Activated CD4-positive, alpha-beta memory T cell treated with anti-CD3 and anti-CD28 coated beads for 36 hours (primary cell): ENCODE measurements around the gene PLEKHM3. TPM values are rescaled to one million over a fixed set of nuclear protein-coding genes. Genes with fewer than 3 reads are reported as not detected.

Experiments used
- CTCF ChIA-PET: fragments of 350-600 bp; sonication (Branson Sonifier 250); formaldehyde crosslinking; loops from one replicate; lab custom pipeline; 2021; ENCODE audit warnings: antibody characterized with exemption, inconsistent platforms; lab: Charles Lee
- POLR2A ChIA-PET: fragments of 350-600 bp; sonication (Branson Sonifier 250); formaldehyde crosslinking; loops from one replicate; lab custom pipeline; 2021; ENCODE audit warnings: antibody characterized with exemption; lab: Charles Lee
- DNase-seq: peaks from one replicate; pipeline ENCODE4 v3.0.0-alpha.2; 2020
- H3K27ac Mint-ChIP-seq: one replicate; pipeline ENCODE4 v1.8.0; 2021; ENCODE audit warnings: mixed read lengths
- H3K27me3 Mint-ChIP-seq: one replicate; pipeline ENCODE4 v1.8.0; 2021; ENCODE audit warnings: mixed read lengths
- H3K36me3 Mint-ChIP-seq: one replicate; pipeline ENCODE4 v1.8.0; 2021; ENCODE audit warnings: mixed read lengths
- H3K4me1 Mint-ChIP-seq: one replicate; pipeline ENCODE4 v1.8.0; 2021; ENCODE audit warnings: low read depth, mixed read lengths
- H3K4me3 Mint-ChIP-seq: one replicate; pipeline ENCODE4 v1.8.0; 2021; ENCODE audit warnings: mild to moderate bottlenecking, mixed read lengths
- H3K9me3 Mint-ChIP-seq: one replicate; pipeline ENCODE4 v1.8.0; 2021; ENCODE audit warnings: mixed read lengths
- intact Hi-C: fragments of 100-400 bp; cut with micrococcal nuclease; formaldehyde crosslinking; loops from one replicate; pipeline ENCODE4 v1.15.1; 2023
- total RNA-seq, 2 experiments: library from RNA; stranded (reverse); gene quantifications; one replicate each; pipeline ENCODE4 v1.2.3, GENCODE V29; 2021

The PLEKHM3 gene
- total RNA-seq, 2 experiments from 2014 or later, result 4.5 to 5.5 TPM

GRCh38 chr2:207871506-207871905 is 153.8 kb downstream of the PLEKHM3 start:
- CTCF ChIA-PET, result no interaction called here

GRCh38 chr2:207870814-207871213 is 154.5 kb downstream of the PLEKHM3 start:
- peaks cover 2% of the 10 kb centered on the region for H3K4me1 Mint-ChIP-seq
- no peaks in the 10 kb centered on the region for H3K27me3 Mint-ChIP-seq
- POLR2A ChIA-PET, result no interaction called here
- CTCF ChIA-PET, result no interaction called here
- intact Hi-C loops, result no loop called here
- no peaks in the 10 kb centered on the region for H3K36me3 Mint-ChIP-seq
- H3K27ac Mint-ChIP-seq, result no peak overlapping the region
- H3K4me3 Mint-ChIP-seq, result no peak overlapping the region
- no peak for DNase-seq
- H3K9me3 Mint-ChIP-seq, result no peaks in the 10 kb centered on the region

More at GRCh38 chr2:207871506-207871905, 153.8 kb downstream of the PLEKHM3 start:
- Mint-ChIP-seq H3K27me3 (no peaks in the 10 kb centered on the region), H3K36me3 (no peaks in the 10 kb centered on the region), H3K4me3 (no peak overlapping the region), H3K9me3 (no peaks in the 10 kb centered on the region), H3K4me1 (peaks cover 2% of the 10 kb centered on the region), H3K27ac (no peak overlapping the region)
- DNase-seq, result no peak
- POLR2A ChIA-PET, result interaction anchor here (0.5 kb wide), 1 partner anchor 803 kb away, joined by 3 read pairs; no protein-coding TSS in a partner anchor
- intact Hi-C loops, result no loop called here

DNA sequence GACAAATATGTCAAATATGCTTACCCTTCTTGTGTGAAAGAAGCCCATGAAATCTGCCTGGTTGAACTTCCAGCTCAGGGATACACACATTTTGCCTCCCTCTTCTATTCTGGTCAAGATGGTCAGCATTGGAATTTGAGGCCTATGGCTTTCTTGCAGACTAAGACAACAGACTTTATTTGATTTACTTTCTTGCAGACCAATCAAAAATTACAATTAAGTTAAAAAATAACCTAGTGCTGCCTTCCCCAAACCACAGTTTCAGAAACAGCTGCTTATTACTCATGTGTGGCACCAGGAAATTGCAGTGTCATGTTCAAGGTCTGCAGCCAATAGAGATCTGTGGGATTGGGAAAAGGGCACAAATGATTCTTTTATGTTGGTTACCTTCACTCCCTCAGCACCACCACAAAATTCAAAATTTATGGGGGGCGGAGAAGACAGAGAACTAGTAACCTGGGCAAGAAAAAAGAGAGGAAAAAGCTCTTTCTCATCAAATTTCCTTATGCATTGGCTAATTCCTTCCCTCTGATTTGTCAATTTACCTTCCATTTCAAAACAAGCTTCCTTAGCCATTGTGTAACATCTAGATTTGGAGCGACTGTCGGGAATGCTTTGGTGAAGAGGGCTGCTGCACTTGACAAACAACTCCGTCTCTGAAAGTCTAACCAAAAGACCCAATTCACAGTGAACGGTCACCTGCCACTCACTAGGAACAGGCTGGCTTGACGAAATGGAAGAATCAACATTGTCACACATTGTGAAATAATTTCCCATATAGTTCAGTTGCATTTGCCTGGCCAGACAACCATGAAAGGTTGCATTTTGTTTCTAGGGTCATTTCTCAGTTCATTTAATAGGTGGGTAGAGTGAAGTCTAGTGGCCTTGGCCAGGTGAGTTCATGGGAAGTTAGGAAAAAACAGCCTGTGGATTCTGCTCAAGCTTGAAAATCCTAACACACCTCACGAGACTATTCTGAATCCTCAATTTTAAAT is 155.2 kb downstream of the PLEKHM3 start:
- no peak overlapping the region for H3K27ac Mint-ChIP-seq
- no peaks in the 10 kb centered on the region for H3K9me3 Mint-ChIP-seq
- POLR2A ChIA-PET, result no interaction called here
- no peaks in the 10 kb centered on the region for H3K36me3 Mint-ChIP-seq
- CTCF ChIA-PET, result no interaction called here
- no peaks in the 10 kb centered on the region for H3K27me3 Mint-ChIP-seq
- H3K4me1 Mint-ChIP-seq, result peaks cover 2% of the 10 kb centered on the region
- intact Hi-C loops, result no loop called here
- no peak for DNase-seq
- H3K4me3 Mint-ChIP-seq, result no peak overlapping the region

GRCh38 chr2:207868855-207869596 is 156.3 kb downstream of the PLEKHM3 start:
- H3K27ac Mint-ChIP-seq, result no peak overlapping the region
- no peaks in the 10 kb centered on the region for H3K9me3 Mint-ChIP-seq
- H3K36me3 Mint-ChIP-seq, result no peaks in the 10 kb centered on the region
- no peaks in the 10 kb centered on the region for H3K27me3 Mint-ChIP-seq
- ChIA-PET POLR2A (no interaction called here), CTCF (no interaction called here)
- intact Hi-C loops, result no loop called here
- peaks cover 2% of the 10 kb centered on the region for H3K4me1 Mint-ChIP-seq
- no peak for DNase-seq
- H3K4me3 Mint-ChIP-seq, result no peak overlapping the region

DNA sequence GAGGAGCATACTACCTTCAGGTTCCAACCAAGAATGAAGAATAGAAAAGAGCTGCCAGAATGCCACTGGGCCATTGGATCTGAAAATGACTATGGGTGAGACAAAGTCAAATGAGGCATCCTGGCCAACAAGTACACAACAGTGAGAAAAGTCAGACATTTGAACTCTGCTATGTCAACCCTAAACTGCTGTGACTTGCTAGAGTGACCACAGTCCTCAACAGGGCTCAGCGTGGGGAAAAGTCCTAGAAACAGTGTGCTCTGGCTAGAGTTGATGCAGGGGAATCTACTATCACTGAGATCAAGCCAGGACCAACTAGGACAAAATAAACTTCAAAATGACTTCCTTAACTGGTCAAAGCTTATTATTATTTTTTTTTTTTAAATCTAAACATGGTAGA is 157.4 kb downstream of the PLEKHM3 start:
- Mint-ChIP-seq H3K36me3 (no peaks in the 10 kb centered on the region), H3K27me3 (no peaks in the 10 kb centered on the region), H3K27ac (no peak overlapping the region), H3K4me3 (no peak overlapping the region), H3K4me1 (peaks cover 2% of the 10 kb centered on the region), H3K9me3 (no peaks in the 10 kb centered on the region)
- no peak for DNase-seq
- intact Hi-C loops, result no loop called here
- CTCF ChIA-PET, result no interaction called here
- POLR2A ChIA-PET, result no interaction called here

DNA sequence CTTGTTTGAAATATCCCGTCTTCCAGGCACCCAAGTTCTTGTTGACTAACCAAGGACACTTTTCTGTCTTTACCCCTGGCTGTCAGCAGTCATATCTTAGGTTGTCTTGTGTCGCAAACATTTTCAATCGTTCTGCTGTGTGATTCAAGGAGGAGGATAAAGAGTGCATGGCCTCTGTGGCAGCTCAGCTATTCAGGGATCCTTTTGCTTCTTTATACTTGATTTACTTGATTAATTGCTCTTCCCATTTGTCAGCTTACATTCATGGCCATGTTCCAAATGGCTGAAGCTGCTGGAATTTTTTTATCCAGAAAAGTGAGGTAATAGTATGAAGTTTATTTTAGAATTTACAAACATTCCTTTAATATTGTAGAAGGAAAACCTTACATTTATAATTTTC is 158.3 kb downstream of the PLEKHM3 start:
- POLR2A ChIA-PET, result no interaction called here
- intact Hi-C loops, result no loop called here
- peaks cover 2% of the 10 kb centered on the region for H3K4me1 Mint-ChIP-seq
- no peak overlapping the region for H3K27ac Mint-ChIP-seq
- no peak overlapping the region for H3K4me3 Mint-ChIP-seq
- no peak for DNase-seq
- no peaks in the 10 kb centered on the region for H3K9me3 Mint-ChIP-seq
- no peaks in the 10 kb centered on the region for H3K36me3 Mint-ChIP-seq
- CTCF ChIA-PET, result no interaction called here
- H3K27me3 Mint-ChIP-seq, result no peaks in the 10 kb centered on the region

DNA sequence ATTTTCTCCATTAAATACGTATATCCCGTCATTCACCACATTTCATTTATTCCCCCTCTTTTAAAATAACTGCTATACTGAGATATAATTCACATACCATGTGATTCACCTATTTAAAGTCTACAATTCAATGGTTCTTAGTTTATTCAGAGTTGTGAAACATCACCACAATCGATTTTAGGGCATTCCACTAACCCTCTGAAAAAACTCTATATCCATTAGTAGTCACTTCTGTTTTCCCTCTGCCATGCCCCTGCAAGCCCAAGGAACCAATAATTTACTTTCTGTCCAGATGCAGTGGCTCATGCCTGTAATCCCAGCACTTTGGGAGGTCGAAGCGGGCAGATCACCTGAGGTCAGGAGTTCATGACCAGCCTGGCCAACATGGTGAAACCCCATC is 160.1 kb downstream of the PLEKHM3 start:
- no peak for DNase-seq
- H3K4me1 Mint-ChIP-seq, result peaks cover 2% of the 10 kb centered on the region
- no peaks in the 10 kb centered on the region for H3K27me3 Mint-ChIP-seq
- ChIA-PET CTCF (no interaction called here), POLR2A (no interaction called here)
- H3K27ac Mint-ChIP-seq, result no peak overlapping the region
- intact Hi-C loops, result no loop called here
- peaks cover 4% of the 10 kb centered on the region for H3K36me3 Mint-ChIP-seq
- no peaks in the 10 kb centered on the region for H3K9me3 Mint-ChIP-seq
- no peak overlapping the region for H3K4me3 Mint-ChIP-seq

DNA sequence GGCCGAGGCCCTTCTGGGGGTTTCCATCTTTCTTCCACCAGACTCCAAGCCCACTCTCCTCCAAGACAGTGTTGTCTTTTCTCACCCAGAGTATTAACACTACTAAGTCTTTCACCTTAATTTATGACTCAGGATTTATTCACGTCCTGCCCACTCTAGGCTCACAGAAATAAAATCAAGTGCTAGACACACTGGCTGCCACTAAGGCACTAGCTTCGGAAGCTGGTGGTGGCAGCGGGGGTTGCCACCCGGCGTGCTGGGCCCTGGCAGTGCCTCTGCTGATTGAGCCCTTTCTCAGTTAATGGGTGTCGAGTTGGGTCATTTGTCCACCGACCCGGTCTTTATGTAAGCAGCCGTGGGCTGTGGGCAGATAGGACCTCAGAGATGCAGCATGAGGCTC is 162.0 kb downstream of the PLEKHM3 start:
- Mint-ChIP-seq H3K27me3 (no peaks in the 10 kb centered on the region), H3K4me1 (no peaks in the 10 kb centered on the region), H3K27ac (no peak overlapping the region), H3K36me3 (peaks cover 4% of the 10 kb centered on the region), H3K4me3 (no peak overlapping the region), H3K9me3 (no peaks in the 10 kb centered on the region)
- DNase-seq, result no peak
- POLR2A ChIA-PET, result no interaction called here
- CTCF ChIA-PET, result no interaction called here
- intact Hi-C loops, result no loop called here

DNA sequence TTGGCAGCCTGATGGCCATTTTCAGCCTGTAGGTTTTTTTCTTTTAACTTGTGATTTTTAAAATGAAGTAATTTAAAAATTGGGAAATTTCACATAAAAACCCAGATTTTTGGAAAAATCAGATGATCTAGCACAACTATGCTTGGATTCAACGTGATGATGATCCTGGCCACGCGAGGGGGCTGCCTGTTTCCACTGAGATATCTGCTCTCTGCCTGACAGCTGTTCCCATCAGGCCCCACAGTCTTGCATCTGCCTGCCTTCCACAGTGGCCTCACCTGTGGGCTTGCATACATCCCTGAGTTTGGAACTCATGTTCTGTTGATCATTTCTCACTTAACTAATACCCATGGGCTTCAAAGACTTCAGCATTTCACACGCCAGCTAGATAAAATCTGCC is 163.5 kb downstream of the PLEKHM3 start:
- Mint-ChIP-seq H3K9me3 (no peaks in the 10 kb centered on the region), H3K27ac (no peak overlapping the region), H3K27me3 (no peaks in the 10 kb centered on the region), H3K4me1 (no peaks in the 10 kb centered on the region), H3K4me3 (no peak overlapping the region), H3K36me3 (peaks cover 4% of the 10 kb centered on the region)
- intact Hi-C loops, result no loop called here
- no peak for DNase-seq
- POLR2A ChIA-PET, result no interaction called here
- CTCF ChIA-PET, result no interaction called here

GRCh38 chr2:207860685-207861084 is 164.6 kb downstream of the PLEKHM3 start:
- H3K27me3 Mint-ChIP-seq, result no peaks in the 10 kb centered on the region
- intact Hi-C loops, result no loop called here

DNA sequence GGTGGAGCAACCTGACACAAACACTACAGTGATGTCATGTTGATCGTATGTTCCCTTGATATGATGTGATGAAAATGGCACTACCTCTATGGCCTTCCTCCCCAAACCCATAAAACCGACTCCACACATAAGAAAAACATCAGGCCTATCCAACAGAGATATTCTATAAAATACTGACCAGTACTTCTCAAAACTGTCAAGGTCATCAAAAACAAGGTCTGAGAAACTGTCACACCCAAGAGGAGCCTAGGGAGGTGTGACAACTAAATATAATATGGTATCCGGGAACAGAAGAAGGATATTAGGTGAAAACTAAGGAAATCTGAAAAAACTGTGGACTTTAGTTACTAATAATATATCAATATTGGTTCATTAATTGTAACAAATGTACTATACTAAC is 169.7 kb downstream of the PLEKHM3 start:
- CTCF ChIA-PET, result no interaction called here
- Mint-ChIP-seq H3K27me3 (no peaks in the 10 kb centered on the region), H3K9me3 (no peaks in the 10 kb centered on the region), H3K4me1 (no peaks in the 10 kb centered on the region), H3K4me3 (no peak overlapping the region), H3K36me3 (peaks cover 2% of the 10 kb centered on the region), H3K27ac (no peak overlapping the region)
- intact Hi-C loops, result no loop called here
- POLR2A ChIA-PET, result no interaction called here
- no peak for DNase-seq

More at GRCh38 chr2:207860685-207861084, 164.6 kb downstream of the PLEKHM3 start:
- Mint-ChIP-seq H3K4me1 (no peaks in the 10 kb centered on the region), H3K4me3 (no peak overlapping the region), H3K9me3 (no peaks in the 10 kb centered on the region), H3K27ac (no peak overlapping the region), H3K36me3 (peaks cover 4% of the 10 kb centered on the region)
- POLR2A ChIA-PET, result no interaction called here
- CTCF ChIA-PET, result no interaction called here
- no peak for DNase-seq
